ENCODE results near the gene MT1B.

Gene MT1B

DNA sequence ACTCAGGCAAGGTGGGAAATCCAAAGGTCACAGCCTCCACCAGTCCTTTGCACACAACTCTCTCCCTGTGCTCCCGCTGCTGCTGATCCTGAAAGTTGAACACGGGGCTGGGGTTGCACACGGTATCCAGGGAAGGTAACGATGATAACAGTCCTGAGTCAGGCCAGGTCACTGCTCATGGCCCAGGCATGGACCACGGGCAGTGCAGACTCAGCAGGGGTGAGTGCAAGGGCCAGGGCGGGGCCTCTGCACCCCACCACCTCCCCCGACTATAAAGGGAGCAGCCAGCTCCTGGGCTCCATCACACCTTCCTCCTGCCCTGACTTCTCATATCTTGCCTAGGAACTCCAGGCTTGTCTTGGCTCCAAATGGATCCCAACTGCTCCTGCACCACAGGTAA lies at the start of gene MT1B:
Gene MT1B, plus strand, starts transcription at position 301 of the 400 bp plus-strand sequence. Its CDS starts 68 bp downstream, at position 369.
- DNase-seq (ENCODE audit: low spot score), result no peak

- peak; percentile 29 for DNase-seq (ENCODE audit: low spot score)
These were observed 48.1 kb upstream of the MT1B start for GRCh38 chr16:56603589-56603988.

DNA sequence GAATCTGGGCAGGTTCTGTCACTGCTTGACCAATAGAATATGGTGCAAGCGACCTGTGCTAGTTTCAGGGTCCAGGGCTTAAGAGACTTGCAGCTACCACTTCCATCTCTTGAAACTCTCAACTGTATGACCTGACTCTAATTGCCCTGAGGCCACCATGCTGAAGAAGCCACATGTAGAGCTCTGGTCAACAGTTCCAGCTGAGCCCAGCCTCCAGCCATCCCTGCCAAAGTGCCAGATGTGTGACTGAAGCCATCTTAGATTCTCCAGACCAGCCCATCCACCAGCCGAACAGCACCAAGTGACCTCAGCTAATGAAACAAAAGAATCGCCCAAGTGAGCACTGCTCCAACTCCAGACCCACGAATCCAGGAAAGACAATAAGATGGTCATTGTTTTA lies 46.7 kb upstream of the MT1B start:
- no peak for DNase-seq (ENCODE audit: low spot score)

- DNase-seq (ENCODE audit: low spot score), result no peak
These were observed 46.2 kb upstream of the MT1B start for GRCh38 chr16:56605475-56605874.

GRCh38 chr16:56606071-56606475 lies 45.6 kb upstream of the MT1B start:
- no peak for DNase-seq (ENCODE audit: low spot score)

DNA sequence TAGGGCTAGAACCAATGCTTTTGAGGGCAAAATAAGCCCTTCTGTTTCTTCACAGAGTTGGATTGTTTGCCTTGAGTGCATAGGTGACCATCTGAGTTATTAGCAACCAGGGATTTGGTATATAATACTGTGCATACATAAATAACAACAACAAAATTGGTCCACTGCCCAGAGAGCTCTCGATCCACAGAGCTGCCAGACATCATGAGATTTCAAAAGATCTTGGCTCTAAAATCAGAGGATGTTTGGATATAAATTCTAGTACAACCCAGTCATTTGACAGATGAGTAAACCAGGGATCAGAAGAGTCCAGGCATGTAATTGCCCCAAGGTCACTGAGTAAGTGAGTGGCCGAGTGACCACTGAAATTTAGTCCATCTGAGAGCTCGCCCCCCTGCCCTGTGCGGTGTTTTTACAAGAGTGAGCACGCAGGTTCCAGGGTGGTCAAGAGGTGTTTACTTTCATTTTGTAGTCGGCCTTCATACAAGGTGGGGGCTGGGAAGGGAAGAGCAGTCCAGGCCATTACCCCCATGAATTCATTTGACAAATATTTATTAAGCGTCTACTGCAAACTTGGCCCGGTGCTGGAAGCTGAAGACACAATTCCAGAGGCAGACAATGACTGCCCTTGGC lies 45.1 kb upstream of the MT1B start:
- DNase-seq (ENCODE audit: low spot score), result no peak

GRCh38 chr16:56607109-56607618 lies 44.5 kb upstream of the MT1B start:
- DNase-seq (ENCODE audit: low spot score), result no peak

GRCh38 chr16:56607675-56608042 lies 44.0 kb upstream of the MT1B start:
- no peak for DNase-seq (ENCODE audit: low spot score)

DNA sequence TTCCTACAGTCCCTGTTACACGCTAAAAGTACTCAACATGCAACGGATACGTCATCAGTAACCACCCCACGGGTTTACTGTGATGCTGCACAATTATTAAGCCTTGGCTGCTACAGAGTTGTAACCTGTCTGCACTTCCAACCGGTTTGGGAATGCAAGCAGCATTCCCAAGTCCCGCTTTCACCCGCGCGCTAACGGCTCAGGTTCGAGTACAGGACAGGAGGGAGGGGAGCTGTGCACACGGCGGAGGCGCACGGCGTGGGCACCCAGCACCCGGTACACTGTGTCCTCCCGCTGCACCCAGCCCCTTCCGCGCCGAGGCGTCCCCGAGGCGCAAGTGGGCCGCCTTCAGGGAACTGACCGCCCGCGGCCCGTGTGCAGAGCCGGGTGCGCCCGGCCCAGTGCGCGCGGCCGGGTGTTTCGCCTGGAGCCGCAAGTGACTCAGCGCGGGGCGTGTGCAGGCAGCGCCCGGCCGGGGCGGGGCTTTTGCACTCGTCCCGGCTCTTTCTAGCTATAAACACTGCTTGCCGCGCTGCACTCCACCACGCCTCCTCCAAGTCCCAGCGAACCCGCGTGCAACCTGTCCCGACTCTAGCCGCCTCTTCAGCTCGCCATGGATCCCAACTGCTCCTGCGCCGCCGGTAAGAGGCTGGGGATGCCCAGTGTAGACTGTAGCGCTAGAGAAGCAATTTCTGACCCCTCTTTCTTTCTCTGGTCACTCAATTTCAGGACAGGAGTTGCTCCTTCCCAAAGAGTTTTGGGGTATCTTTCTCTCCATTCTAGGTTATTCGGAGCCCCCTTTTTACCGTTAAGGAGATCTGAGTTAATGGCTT lies 43.4 kb upstream of the MT1B start, which contains the start of gene MT2A:
Gene MT2A, plus strand, starts transcription at position 542 of the 833 bp plus-strand sequence. Its CDS starts 72 bp downstream, at position 614.
- peak; percentile 87 for DNase-seq (ENCODE audit: low spot score)

DNA sequence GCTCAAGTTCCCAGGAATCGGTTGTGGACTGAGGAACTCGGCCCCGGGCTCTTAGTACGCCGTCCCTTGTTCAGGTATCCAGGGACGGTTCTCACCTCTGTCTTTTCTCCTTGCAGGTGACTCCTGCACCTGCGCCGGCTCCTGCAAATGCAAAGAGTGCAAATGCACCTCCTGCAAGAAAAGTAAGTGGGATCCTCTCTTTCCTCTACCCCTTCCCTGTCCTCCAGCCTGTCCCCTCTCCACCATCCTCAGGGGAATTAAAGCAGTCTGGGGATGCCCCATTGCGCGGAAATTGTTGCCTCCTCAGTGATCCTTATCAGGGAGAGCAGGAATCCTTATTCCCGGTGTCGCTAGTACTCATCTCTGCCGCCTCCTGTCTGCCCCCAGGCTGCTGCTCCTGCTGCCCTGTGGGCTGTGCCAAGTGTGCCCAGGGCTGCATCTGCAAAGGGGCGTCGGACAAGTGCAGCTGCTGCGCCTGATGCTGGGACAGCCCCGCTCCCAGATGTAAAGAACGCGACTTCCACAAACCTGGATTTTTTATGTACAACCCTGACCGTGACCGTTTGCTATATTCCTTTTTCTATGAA lies 42.7 kb upstream of the MT1B start:
- DNase-seq (ENCODE audit: low spot score), result no peak

- DNase-seq (ENCODE audit: low spot score), result peak; percentile 82
These were observed 42.2 kb upstream of the MT1B start for GRCh38 chr16:56609463-56609921.

GRCh38 chr16:56610017-56610608 lies 41.6 kb upstream of the MT1B start:
- DNase-seq (ENCODE audit: low spot score), result peak; percentile 62

DNA sequence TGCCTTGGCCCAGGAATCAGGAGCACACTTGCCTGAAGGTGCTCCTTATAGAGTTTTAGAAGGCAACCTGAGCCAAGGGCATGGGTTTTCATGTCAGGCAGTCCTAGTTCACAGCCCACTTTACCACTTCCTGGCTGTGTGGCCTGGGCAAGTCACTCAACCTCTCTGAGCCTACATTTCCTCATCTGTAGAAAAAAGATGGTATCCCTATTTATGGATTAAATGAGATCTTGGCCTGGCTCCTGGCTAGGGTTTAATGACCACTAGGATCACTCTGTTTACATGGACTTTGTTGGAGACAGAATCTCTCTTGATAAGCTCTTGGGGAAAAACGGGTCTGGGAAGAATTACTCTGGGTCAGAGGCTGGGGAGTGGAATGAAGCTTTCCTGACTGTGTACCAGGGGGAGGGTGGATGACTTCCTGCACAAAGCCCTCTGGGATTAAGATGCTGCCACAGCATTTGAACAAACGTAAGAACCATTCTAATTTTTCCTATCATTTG lies 41.0 kb upstream of the MT1B start:
- no peak for DNase-seq (ENCODE audit: low spot score)

- no peak for DNase-seq (ENCODE audit: low spot score)
These were observed 40.3 kb upstream of the MT1B start for GRCh38 chr16:56611281-56611833.

- DNase-seq (ENCODE audit: low spot score), result no peak
These were observed 38.0 kb upstream of the MT1B start for GRCh38 chr16:56613706-56614105.

DNA sequence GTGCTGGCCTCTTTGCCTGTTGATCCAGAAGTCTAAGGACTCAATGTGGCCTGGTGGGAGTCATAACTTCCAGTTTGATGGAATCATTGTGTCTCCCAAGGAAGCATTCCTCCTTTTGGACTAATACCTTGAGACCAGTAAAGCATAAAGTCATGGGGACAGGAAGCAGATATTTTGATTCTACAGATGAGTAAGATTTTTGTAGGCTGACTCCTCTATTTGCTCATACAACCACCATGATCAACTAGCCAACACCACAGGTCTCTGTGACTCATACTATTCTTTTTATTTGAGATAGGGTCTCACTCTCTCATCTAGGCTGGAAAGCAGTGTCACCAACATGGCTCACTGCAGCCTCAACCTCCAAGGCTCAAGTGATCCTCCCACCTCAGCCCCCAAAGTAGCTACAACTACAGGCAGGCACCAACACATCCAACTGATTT lies 37.1 kb upstream of the MT1B start:
- no peak for DNase-seq (ENCODE audit: low spot score)

- no peak for DNase-seq (ENCODE audit: low spot score)
These were observed 36.3 kb upstream of the MT1B start for GRCh38 chr16:56615353-56615752.

- no peak for DNase-seq (ENCODE audit: low spot score)
These were observed 35.0 kb upstream of the MT1B start for GRCh38 chr16:56616608-56617211.

- peak; percentile 50 for DNase-seq (ENCODE audit: low spot score)
These were observed 34.2 kb upstream of the MT1B start for GRCh38 chr16:56617212-56618085.

GRCh38 chr16:56618138-56618537 lies 33.5 kb upstream of the MT1B start:
- DNase-seq (ENCODE audit: low spot score), result no peak

Data from CD4-positive, alpha-beta T cell treated with Interleukin-6 at 100 ng/mL for 8 hours (primary cell).